Muscle of back (tissue), 11 donors: ENCODE results near the gene PAEP. TPM values are rescaled to one million over a fixed set of nuclear protein-coding genes. Genes with fewer than 3 reads are reported as not detected.

ENCODE experiments used
- DNase-seq, 3 donors: peaks; one replicate each; pipeline versions ENCODE4 v3.0.0 to v3.0.0-alpha.2; 2013
- polyA plus RNA-seq, 10 donors: library from polyadenylated mRNA; unstranded; fragments of 120-200 nt; gene quantifications; one replicate each; pipeline ENCODE4 v1.2.1, GENCODE V29; 2013; ENCODE audit not compliant: insufficient read length in 10 of 10

PAEP gene
- polyA plus RNA-seq, 10 donors = 0.32 to 0.99 (median 0.63) TPM; not detected in 5

DNA sequence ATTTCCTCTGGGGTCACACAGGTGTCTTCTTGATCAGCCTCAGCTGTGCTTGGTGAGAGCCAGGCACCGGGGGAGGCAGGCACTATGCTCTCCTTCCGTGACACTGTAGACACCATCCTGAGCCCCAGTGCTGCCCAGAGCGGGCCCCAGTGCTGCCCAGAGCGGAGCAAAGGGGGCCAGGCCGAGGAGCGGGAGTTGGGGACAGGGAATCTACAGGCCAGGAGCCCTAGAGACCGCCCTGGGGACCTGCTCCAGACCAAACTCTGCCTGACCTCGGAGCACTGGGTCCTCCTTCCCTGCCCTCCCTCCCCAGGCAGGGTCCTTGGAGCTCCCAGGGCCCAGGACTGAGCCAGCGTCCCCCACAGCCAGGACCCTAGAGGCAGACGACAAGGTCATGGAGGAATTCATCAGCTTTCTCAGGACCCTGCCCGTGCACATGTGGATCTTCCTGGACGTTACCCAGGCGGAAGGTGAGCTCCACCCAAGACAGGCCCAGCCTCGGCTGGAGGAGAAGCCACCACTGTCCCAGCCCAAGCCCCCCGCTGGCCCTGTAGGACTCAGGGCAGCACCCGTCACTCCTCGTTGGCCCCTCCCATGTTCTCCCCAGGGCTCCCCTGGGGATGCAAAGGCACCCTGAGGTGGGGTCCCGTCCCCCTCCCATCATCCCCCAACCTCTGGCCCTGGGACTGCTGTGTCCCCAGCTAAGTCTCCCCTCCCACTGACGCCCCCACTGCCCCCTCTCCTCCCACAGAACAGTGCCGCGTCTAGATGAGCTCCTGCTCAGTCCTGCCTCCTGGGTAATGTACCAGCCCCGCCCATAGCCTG, 30.2 kb downstream of the PAEP start:
- no peak for DNase-seq

DNA sequence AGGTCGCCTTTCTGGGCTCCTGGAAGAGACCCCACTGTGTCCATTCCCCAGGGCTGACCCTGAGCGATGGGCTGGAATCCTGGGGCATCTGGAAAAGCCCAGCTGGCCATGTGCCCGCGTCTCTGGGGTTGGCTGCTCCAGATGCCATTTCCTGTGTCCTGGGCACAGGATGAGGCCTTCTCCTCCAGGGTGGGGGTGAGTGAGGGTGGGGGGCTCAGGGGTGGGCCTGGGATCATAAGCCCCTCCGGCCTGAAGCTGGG, 30.7 kb downstream of the PAEP start:
- DNase-seq = no peak

DNA sequence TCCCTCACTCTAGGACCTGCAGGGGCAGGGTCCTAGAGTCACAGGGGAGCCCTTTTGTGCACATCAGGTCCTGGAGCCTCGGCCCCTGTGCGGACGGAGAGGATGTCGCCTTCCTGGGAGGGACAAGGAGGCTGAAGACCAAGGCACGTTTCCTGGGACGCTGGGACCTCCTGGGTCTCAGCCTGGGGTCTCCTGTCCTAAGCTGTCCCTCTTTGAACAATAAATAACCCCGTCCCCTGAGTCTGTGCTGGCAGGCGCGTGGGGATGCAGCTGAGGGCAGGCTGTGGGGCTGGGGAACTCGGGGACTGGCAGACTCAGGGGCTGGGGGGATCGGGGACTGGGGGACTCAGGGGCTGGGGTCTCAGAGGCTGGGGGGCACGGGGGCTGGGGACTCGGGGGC, 31.1 kb downstream of the PAEP start:
- no peak for DNase-seq

DNA sequence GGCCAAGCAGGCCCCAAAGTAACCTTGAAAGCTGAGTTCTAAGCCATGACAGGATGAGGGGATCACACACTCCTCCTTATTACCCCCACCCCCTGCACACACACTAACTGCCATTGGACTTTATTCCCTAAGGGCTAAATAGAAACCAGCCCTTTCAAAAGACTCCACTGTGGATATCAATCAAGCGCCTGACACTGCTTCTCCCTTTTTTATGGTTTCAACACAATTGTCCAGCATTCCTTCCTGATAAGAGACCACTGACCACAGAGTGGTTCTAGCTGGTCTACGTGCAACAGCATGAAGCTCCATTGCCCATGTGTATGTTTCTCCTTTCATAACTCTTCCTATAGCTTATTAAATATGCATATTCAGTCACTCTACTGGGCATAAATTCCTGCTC, 34.7 kb downstream of the PAEP start:
- no peak for DNase-seq

DNA sequence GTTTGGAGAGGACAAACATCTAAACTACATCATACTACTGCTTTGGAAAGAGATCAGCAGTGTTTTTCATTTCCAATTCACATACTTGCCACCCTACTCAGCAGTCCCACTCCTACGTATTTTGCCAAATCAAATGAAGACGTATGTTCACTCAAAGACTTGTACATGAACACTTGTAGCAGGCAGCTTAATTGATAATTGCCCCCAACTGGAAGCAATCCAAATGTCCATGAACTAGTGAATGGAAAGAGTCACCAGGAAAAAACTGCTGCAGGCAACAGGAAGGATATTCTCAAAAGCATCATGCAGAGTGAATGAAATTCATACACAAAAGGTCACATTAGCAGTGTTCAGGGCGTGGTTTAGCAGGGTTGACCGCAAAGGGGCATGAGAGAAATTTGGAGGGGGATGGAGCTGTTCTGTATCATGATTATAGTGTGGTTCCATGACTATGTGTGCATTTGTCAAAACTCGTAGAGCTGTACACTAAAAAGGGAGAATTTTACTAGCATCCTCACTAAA, 38.8 kb downstream of the PAEP start:
- DNase-seq = no peak

DNA sequence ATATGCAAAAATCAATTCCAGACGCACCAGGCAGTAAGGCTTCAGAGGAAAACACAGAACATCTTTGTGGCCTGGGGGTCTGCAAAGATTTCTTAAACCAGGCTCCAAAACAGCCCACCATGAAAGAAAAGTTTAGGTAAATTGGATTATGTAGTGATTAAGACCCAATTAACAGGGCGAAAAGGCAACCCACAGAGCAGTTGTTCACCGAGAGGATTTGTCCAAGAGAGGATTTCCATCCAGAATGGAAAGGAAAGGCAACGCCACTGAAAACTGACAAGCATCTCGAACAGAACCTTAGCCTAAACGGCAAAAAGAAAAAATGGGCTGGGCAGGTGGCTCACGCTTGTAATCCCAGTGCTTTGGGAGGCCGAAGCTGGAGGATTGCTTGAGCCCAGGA, 40.4 kb downstream of the PAEP start:
- no peak for DNase-seq

DNA sequence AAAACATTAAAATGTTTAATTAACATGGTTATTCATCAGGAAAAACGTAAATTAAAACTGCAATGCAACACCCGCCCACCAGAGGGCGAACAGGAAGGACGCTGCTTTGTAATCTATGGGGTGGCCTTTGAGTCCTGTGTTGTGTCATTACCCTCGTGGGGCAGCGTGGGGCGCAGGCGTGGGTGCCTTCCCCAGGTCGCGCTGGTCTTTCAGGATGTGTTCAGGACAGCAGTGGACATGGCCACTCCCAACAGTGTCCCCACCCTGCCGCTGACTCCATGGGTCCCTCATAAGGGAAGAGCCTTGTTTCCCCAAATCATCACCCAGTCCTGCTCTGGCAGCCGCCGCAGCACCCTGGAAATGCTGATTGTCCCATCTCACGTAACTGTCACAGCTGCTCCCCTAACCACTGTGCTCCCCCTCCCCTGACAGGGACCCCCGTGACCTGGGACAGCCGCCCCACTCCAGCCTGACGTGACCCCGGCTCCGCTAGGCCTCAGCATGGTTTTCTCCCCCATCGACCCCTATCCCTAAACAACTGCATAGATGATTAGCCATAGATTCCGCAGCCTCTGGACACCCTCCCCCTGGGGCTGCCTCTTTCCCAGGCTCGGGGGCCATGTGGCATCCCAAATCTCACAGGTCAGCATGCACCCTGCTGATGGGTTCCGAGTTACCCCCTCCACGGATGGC, 41.4 kb downstream of the PAEP start:
- DNase-seq = no peak

DNA sequence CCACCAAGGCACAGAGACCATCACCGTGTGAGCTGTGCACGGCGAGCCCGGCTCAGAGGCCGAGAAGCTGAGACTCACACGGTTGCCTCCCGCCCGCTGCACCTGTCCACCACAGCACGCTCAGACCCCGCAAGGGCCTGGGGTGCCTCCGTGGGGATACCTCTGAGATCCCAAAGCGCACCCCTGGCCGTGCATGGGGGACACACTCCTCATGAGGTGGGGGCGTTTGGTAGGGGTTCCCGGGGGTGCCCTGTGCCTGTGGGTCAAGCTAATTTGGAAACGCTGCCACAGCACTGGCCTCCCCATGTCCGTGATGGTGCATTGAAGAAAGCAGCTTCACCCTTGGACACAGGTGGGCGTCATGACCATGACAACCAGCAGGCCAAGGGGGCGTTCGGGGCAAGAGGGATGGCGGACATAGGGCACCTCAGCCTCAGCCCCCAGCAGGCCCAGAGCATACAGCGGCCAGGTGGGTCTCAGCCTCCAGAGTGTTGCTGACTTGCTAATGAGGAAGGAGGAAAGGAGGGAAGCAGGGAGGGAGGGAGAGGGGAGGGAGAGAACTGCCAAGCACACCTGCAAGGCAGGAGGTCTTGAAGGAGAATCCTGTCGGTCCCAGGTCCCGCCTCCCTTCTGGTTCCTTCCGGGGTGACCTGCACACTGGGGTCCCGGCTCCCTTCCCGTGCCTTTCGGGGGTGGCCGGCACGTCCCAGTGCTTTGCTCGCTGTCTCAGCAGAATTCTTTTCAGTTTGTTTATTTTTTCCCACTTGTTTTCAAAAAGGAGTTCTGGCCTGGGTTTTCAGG, 43.1 kb downstream of the PAEP start:
- no peak for DNase-seq

DNA sequence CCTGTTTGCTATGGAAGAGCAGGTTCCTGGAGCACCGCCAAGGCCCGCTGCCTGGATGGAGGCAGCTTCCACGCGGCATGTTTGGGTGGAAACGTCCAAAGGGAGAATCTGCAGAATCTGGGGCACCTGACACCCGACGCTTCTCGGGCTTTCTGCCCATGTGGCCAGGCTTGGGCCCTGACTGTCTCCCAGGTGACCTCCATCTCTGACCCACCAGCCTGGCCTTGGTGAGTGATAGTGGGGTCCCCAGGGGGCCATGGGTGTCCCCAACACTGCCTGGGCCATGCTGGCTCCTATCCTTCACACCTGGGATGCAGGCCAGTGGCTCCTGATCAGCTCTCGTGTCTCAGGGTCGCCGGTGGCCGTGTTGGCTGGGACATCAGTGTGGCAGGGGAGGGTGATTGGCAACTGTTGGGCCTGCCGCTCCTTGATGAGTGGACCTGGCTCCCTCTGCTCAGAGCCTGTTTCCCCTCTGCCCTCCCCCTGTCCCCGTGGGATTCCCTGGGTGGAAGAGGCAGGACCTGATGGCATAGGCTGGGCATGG, 43.8 kb downstream of the PAEP start:
- no peak for DNase-seq

DNA sequence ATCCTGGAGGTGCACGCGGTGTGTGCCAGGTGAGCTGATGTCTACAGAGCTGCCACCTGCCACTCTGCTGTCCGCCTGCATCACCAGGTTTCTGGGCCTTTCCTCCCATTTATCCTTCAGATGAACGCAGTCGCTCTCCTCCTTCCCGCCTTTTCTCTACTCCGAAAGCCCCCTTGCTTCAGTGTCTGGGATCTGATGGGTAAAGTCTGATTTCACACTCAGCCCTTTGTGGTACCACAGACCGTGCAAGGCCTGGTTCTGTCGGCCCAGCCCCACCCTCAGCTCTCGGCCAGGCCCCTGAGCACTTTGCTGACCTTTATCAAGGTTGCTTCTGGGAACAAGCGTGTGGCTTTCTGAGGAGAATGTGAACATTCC, 45.3 kb downstream of the PAEP start:
- DNase-seq = no peak

DNA sequence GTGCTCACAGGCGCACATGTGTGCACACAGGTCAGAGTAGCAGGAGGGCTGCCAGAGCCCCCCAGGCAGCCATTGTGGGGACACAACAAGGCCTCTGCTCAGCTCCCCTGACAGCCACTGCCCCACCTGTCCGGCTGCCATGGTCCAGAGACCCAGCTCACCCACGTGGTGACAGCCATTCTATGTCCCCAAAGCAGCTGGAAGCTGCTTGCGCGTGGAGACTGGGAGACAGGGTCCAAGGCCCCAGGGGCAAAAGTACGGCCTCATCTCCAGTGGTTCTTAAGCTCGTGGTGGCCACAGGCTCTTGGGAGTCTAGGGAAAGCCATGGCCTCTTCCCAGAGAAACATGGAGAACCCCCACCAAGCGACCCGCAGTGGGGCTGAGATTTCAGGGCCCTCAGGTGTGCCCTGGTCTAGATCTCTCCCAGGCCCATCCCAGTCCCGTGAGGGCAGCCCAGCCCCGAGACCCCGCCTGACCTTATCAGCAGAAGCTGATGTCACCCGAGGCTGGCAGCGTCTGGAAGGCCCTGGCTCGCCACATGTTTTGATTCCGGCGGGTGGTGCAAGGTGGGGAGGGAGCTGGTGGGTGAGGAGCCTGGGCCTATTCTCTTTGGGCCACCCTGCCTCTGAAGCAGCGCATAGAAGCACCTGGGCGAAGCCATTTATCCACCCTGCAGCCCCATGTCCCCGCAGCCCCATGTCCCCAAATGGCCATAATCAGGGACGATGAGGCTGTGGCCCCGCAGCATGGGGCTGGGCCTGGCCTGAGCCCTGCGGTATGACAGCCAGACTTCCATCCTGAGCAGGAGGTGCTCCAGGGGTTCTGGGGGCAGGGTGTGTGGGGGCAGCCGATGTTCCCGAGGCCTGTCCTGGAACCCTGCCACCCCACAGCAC, 46.1 kb downstream of the PAEP start:
- DNase-seq = no peak

DNA sequence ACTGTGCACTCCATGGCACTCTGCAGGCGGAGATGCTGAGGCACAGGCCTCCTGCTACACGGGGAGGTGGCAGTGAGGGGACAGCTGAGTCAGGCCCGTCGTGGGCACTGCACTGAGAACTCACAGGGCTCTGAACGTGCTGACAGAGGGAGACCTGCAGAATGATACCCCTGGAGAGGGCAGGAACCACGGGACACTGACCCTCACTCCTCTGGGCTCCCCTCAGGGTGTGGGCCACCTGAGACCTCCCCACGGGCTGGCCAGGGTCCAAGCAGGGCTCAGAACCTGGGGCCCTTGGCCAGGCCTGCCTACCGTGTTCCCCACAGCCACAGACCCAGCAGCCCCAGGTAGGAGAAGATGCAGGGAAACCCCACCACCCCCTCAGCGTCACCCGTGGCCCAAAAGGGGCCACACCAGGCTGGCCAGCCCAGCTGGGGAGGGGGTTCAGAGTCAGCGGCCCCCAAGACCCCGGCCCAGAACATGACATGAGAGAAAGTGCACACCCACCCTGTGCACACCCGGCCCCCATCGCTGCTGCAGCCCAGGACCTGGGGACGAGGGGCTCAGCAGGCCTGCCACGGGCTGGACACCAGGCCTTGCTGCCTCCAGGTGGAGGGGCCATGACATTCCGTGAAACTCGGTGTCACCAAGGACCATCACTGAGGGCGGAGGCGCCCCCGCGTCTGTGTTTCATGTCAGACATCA, 46.9 kb downstream of the PAEP start:
- DNase-seq = no peak

DNA sequence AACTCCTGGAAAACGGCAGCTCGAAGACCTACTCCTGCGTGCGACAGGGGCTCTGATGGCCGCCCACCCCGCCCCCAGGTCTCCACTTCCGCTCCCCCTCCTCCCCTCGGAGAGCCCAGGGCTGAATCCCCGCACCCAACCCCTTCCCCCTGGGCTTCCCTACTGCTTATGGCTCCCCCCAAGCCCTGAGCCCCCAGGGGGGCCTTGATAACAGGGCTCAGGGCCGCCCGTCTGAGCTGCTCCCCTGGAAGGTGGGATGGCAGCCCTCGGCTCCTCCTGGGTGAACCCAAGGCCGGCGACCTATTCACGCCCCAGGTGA, 47.4 kb downstream of the PAEP start:
- no peak for DNase-seq

DNA sequence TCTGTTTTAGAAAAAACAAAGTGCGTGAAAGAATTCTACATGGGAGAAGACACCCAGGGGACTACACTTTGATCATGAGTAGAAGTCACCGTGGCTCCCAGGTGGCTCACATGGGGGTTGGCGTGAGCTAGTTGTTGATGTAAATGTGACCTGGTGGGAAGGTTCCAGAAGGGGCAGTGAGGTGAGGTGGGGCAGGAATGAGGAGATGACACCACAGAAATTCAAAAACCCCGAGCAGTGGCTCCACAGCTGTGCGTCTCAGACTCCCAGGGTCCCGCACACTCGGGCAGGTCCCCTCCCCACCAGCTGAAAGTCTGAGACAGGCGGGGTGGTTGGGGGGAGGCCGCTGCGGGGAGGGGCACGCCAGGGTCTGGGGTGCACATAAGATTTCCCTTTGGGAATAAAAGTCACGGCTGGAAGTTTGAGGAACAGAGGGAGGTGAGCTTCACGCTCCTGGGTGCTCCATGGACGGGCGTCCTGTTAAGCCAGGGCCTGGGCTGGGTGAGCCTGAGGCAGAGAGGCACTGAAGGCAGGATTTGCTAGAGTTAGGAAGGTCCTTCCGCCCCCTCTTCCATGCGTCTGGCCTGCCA, 47.9 kb downstream of the PAEP start:
- DNase-seq = no peak

DNA sequence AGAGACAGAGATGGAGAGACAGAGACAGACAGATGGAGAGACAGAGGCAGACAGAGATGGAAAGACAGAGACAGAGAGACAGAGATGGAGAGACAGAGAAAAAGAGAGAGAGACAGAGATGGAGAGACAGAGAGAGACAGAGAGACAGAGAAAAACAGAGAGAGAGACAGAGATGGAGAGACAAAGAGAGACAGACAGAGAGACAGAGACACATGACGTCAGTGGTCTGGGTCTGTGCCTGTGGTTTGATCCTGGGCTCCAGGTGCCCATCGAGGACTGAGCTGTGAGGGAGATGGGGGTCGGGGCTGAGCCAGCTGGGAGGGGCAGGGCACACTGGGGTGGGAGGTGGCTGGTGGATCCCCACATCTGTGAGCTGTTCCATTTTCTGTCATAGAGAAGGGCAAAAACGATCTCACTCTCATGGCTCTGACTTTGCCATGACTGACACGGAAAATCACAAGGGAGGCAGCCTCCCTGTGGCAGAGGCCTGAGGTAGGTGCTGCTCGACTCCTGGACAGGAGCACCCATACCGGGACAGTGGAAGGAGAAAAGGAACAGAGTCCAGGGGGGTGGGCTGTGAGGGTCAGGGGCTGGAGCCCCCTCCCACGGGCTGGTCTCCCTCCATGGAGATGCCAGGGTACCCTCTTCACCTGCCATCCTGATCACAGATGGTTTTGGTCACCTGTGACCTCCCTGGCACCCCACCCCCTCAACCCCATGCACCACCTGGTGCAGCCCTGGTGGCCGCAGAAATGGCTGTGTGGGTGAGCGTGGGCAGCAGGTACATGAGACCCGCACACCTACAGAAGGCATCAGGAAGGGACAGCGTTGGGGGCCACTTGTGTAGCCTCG, 49.0 kb downstream of the PAEP start:
- no peak for DNase-seq

DNA sequence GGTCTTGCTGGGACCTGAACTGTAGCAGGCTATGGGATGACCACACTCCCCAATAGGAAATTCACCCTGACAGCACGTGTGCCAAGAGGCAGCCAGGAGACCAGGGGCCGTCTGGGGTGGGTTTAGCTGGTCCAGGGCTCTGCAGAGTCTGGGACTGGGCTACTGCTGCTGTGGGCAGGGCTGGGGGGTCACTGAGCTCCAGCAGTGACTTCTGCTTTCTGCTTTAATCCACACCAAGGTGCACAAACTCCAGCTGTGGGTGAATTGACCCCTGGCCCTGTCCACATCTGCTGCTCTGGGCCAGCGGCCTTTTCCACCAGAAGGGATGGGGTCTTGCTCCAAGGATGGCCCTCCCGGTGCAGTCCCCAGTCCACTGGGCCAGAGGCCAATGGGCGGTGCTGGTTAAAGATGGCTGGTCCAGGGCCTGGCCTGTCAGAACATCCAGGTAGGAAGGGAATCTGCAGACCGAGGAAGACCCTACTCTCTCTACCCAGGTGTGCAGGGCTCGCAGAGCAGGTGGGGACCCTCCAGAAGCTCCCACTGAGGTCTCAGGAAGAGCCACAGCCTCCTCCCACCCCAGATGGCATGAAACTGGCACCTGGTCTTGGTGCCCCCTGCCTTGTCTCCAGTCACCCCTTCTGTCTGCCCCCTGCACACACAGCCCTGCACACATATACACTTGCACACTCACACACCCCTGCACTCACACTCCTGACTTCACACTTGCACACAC, 49.8 kb downstream of the PAEP start:
- no peak for DNase-seq

DNA sequence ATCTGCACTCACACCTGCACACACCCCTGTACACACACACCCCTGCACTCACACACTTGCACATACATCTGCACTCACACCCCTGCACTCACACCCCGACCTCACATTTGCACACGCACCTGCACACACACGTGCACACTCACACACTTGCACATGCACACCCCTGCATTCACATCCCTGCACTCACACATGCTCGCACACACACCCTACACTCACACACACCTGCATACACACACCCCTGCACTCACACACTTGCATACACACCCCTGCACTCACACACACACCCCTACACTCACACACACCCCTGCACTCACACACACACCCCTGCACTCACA, 50.3 kb downstream of the PAEP start:
- no peak for DNase-seq

DNA sequence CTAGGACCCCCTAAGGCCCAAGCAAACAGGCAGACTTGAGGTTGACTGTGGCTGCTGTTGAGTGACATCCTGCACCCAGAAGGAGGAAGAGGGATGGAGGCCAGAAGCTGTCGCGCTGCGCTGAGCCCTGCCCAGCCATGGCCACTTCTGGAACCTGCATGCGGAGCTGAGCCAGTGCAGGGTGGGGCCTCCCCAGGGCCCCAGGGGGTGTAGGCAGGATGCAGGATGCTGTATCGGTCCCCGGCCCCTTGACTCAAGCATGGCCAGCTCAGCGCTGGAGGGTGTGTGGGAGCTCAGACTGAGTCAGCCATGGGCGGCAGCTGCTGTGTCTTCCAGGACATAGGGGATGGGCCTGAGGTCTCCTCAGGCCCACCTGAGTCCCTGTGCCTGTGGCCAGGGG, 50.9 kb downstream of the PAEP start:
- DNase-seq = no peak
